ENCODE measurements around the gene MYF6.

DNA sequence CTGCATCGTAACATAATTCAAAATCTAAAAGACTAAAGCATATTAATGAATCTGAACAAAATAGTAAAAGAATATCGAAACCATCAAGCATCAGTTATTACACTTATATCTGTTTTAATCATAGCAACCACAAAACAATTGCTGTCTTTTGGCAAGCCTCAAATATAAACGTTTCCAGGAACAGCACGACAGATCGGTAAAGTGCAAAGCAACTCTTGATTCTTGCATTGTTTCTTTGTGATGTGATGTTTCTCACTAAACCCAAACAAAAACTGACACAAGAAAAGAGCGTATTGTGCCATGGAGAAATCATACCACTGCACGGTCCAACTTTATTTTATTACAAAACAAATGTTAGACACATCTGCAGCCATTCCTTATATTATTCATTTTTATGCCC lies 9.2 kb upstream of the MYF6 start:
- TF ChIP-seq, protein P1, sequence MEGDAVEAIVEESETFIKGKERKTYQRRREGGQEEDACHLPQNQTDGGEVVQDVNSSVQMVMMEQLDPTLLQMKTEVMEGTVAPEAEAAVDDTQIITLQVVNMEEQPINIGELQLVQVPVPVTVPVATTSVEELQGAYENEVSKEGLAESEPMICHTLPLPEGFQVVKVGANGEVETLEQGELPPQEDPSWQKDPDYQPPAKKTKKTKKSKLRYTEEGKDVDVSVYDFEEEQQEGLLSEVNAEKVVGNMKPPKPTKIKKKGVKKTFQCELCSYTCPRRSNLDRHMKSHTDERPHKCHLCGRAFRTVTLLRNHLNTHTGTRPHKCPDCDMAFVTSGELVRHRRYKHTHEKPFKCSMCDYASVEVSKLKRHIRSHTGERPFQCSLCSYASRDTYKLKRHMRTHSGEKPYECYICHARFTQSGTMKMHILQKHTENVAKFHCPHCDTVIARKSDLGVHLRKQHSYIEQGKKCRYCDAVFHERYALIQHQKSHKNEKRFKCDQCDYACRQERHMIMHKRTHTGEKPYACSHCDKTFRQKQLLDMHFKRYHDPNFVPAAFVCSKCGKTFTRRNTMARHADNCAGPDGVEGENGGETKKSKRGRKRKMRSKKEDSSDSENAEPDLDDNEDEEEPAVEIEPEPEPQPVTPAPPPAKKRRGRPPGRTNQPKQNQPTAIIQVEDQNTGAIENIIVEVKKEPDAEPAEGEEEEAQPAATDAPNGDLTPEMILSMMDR (IDR thresholded peaks at IDR 0.05 in 4 of 5, conservative IDR thresholded peaks at IDR 0.05 in 1 of 5), result no peak
- no peak for TF ChIP-seq POLR2A (IDR thresholded peaks at IDR 0.05)
